Endodermal cell (in vitro differentiated cells): ENCODE results near the gene GPC4. TPM values are rescaled to one million over a fixed set of nuclear protein-coding genes. Genes with fewer than 3 reads are reported as not detected.
A peak's percentile ranks its signal among the peaks of the same experiment; 100 is the strongest.
"Not testable (repeated sequence)": the region's sequence is repeated elsewhere in the genome, so short reads cannot be mapped to it uniquely, and the experiment has no call there.

Source experiments
- DNase-seq: peaks from one replicate; pipeline ENCODE4 v3.0.0-alpha.2; 2017
- H3K27ac ChIP-seq: 2 replicates; pipeline ENCODE4 v1.5.1; 2013; ENCODE audit warnings: mild to moderate bottlenecking, low read depth, low read length, moderate library complexity
- H3K27me3 ChIP-seq: 2 replicates; pipeline ENCODE4 v1.6.1; 2013; ENCODE audit warnings: mild to moderate bottlenecking, low read length, moderate library complexity; ENCODE audit not compliant: insufficient read depth, control insufficient read depth, poor library complexity, severe bottlenecking
- H3K36me3 ChIP-seq: 2 replicates; pipeline ENCODE4 v1.7.0; 2013; ENCODE audit warnings: mild to moderate bottlenecking, low read length, moderate library complexity; ENCODE audit not compliant: control insufficient read depth, insufficient read depth
- H3K4me1 ChIP-seq: one replicate; pipeline ENCODE4 v1.7.0; 2013; ENCODE audit warnings: low read length; ENCODE audit not compliant: control insufficient read depth, insufficient read depth
- H3K4me3 ChIP-seq: 2 replicates; pipeline ENCODE4 v1.5.1; 2013; ENCODE audit warnings: mild to moderate bottlenecking, low read length, moderate library complexity
- H3K9ac ChIP-seq: 2 replicates; pipeline ENCODE4 v1.6.1; 2013; ENCODE audit warnings: mild to moderate bottlenecking, low read length, moderate library complexity; ENCODE audit not compliant: poor library complexity, severe bottlenecking; ENCODE audit errors: extremely low read depth
- H3K9me3 ChIP-seq: 2 replicates; pipeline ENCODE4 v1.6.1; 2013; ENCODE audit warnings: mild to moderate bottlenecking, low read length, moderate library complexity; ENCODE audit not compliant: control insufficient read depth
- H3K27ac Mint-ChIP-seq: 2 replicates; pipeline ENCODE4 v1.8.0; 2020; ENCODE audit warnings: mixed read lengths
- H3K27me3 Mint-ChIP-seq: 2 replicates; pipeline ENCODE4 v1.8.0; 2021; ENCODE audit warnings: mild to moderate bottlenecking, mixed read lengths; ENCODE audit not compliant: insufficient read depth
- H3K36me3 Mint-ChIP-seq: 2 replicates; pipeline ENCODE4 v1.8.0; 2020; ENCODE audit warnings: low read depth, mixed read lengths
- H3K4me1 Mint-ChIP-seq: 2 replicates; pipeline ENCODE4 v1.8.0; 2020; ENCODE audit warnings: mixed read lengths
- H3K4me3 Mint-ChIP-seq: 2 replicates; pipeline ENCODE4 v1.8.0; 2020; ENCODE audit warnings: mild to moderate bottlenecking, moderate library complexity, mixed read lengths
- H3K9me3 Mint-ChIP-seq: 2 replicates; pipeline ENCODE4 v1.8.0; 2020; ENCODE audit warnings: mild to moderate bottlenecking, mixed read lengths
- WGBS, 2 experiments: methylation state at CpG; one replicate each; pipeline versions ENCODE4 v1.1.5 to v1.1.7; 2013; ENCODE audit warnings: missing lambda C conversion rate in 2 of 2, mixed read lengths in 1 of 2; ENCODE audit not compliant: insufficient coverage in 1 of 2, insufficient read length in 1 of 2; 5-methylcytosine and 5-hydroxymethylcytosine counted together
- total RNA-seq, 2 donors: library from RNA; stranded (reverse); fragmentation: NEBNext Ultra II Directional in 1 of 2; extraction: Animal tissue kit (Norgen Biotek cat#: 25700) in 1 of 2; gene quantifications; 2 replicates in 1 of 2; 3 replicates in 1 of 2; pipeline ENCODE4 v1.2.1, GENCODE V29; 2021
- TF ChIP-seq, protein P1 (sequence below): fragments of 200-600 bp; sonication (generic); conservative IDR thresholded peaks from 2 replicates; pipeline ENCODE4 v1.5.0; 2021; ENCODE audit warnings: antibody characterized with exemption, mild to moderate bottlenecking

Gene GPC4
- total RNA-seq, 2 donors from 2014 or later: 281 to 829 TPM

DNA sequence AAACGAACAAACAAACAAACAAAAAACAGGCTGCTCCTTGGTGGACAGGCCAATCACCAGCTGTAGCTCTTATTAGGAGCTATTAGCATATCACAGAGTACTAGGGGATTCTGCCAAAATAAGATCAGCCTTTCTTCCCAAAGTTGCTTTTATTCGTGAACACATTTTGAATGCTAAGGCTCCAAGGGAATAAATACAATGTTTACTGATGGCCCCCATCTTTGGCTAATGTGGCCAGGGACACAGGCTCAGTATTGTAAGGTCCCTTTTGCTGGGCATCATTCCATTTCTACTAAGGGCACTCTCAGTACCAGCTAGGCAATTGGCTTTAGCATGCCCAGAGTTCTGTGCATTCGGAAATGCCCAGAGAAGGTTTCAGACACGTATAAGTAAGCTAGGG, 84.3 kb downstream of the GPC4 start:
- no peak for DNase-seq
- Histone ChIP-seq H3K27ac (no peak overlapping the region), H3K4me3 (no peak overlapping the region), H3K27me3 (no peaks in the 10 kb centered on the region), H3K4me1 (no peaks in the 10 kb centered on the region), H3K9me3 (no peaks in the 10 kb centered on the region), H3K36me3 (peaks cover 57% of the 10 kb centered on the region), H3K9ac (no peak overlapping the region)
- Mint-ChIP-seq H3K27me3 (no peaks in the 10 kb centered on the region), H3K4me1 (peaks cover 59% of the 10 kb centered on the region), H3K9me3 (no peaks in the 10 kb centered on the region), H3K4me3 (no peak overlapping the region), H3K27ac (peak overlapping the region; percentile 44), H3K36me3 (peaks cover 69% of the 10 kb centered on the region)
- TF ChIP-seq, protein P1, sequence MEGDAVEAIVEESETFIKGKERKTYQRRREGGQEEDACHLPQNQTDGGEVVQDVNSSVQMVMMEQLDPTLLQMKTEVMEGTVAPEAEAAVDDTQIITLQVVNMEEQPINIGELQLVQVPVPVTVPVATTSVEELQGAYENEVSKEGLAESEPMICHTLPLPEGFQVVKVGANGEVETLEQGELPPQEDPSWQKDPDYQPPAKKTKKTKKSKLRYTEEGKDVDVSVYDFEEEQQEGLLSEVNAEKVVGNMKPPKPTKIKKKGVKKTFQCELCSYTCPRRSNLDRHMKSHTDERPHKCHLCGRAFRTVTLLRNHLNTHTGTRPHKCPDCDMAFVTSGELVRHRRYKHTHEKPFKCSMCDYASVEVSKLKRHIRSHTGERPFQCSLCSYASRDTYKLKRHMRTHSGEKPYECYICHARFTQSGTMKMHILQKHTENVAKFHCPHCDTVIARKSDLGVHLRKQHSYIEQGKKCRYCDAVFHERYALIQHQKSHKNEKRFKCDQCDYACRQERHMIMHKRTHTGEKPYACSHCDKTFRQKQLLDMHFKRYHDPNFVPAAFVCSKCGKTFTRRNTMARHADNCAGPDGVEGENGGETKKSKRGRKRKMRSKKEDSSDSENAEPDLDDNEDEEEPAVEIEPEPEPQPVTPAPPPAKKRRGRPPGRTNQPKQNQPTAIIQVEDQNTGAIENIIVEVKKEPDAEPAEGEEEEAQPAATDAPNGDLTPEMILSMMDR: no peak
- WGBS, 2 experiments: 90 to 100% methylated on average over 1 to 3 of the region's 4 CpGs

DNA sequence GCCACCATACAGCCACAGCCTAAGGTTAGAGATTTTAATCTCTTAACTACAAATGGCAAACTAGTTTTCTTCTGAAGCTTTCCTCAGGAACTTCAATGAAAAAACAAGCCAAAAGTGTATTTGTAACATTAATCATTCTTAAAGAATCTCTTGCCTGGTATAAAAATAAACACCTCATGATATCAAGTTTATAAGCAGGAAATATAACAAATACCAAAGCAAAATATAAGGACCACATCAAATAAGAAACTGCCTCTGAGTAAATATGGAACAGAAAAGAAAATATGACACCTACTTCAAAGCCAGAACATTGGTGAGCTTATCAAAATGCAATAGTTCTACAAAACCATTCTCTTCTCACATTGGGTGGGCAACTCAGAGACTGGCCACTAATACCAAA, 89.9 kb downstream of the GPC4 start:
- Histone ChIP-seq H3K27ac (no peak overlapping the region), H3K27me3 (no peaks in the 10 kb centered on the region), H3K4me3 (no peak overlapping the region), H3K4me1 (no peaks in the 10 kb centered on the region), H3K36me3 (peaks cover 61% of the 10 kb centered on the region), H3K9ac (no peak overlapping the region), H3K9me3 (no peaks in the 10 kb centered on the region)
- H3K4me3 Mint-ChIP-seq: no peak overlapping the region
- DNase-seq: no peak
- peaks cover 58% of the 10 kb centered on the region for H3K4me1 Mint-ChIP-seq
- TF ChIP-seq, protein P1: no peak
- H3K36me3 Mint-ChIP-seq: peaks cover 70% of the 10 kb centered on the region
- H3K9me3 Mint-ChIP-seq: no peaks in the 10 kb centered on the region
- peak overlapping the region; percentile 50 for H3K27ac Mint-ChIP-seq
- H3K27me3 Mint-ChIP-seq: no peaks in the 10 kb centered on the region

DNA sequence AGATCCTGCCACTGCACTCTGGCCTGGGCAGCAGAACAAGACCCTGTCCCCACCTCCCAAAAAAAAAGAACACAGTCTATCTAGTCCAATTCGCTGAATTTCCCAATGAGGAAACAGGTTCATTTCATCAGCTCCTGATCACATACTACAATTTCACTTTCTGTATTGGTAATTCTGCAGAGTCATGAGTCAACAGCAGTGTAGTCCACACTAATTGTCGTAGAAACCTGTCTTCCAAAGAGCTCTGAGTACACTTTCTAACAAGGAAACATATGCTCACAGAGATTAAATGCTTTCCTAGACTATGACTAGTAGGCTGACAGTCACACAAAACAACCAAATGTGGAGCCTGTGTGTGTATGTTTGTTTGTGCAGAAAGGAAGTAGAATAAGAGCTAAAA, 91.9 kb downstream of the GPC4 start:
- H3K36me3 Mint-ChIP-seq: peaks cover 70% of the 10 kb centered on the region
- no peak for DNase-seq
- Histone ChIP-seq H3K27me3 (no peaks in the 10 kb centered on the region), H3K4me3 (no peak overlapping the region), H3K9ac (no peak overlapping the region), H3K9me3 (no peaks in the 10 kb centered on the region), H3K4me1 (no peaks in the 10 kb centered on the region), H3K36me3 (peaks cover 58% of the 10 kb centered on the region), H3K27ac (no peak overlapping the region)
- H3K27me3 Mint-ChIP-seq: no peaks in the 10 kb centered on the region
- no peak overlapping the region for H3K4me3 Mint-ChIP-seq
- TF ChIP-seq, protein P1: no peak
- 89 to 100% methylated on average over 2 of the region's 2 CpGs for WGBS, 2 experiments
- H3K9me3 Mint-ChIP-seq: no peaks in the 10 kb centered on the region
- H3K27ac Mint-ChIP-seq: peak overlapping the region; percentile 65
- peaks cover 47% of the 10 kb centered on the region for H3K4me1 Mint-ChIP-seq

DNA sequence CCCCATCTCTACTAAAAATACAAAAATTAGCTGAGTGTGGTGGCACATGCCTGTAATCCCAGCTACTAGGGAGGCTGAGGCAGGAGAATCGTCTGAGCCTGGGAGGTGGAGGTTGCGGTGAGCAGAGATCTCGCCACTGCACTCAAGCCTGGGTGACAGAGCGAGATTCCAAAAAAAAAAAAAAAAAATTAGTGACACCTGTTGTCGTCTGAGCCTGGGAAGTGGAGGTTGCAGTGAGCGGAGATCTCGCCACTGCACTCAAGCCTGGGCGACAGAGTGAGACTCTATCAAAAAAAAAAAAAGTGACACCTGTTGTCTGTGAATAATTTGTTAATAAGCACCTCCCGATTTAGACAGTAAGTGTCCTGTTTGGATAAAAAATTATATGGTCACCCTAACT, 93.0 kb downstream of the GPC4 start:
- not testable (repeated sequence) for H3K27me3 ChIP-seq, H3K9me3 ChIP-seq, H3K27ac ChIP-seq, H3K4me1 ChIP-seq, H3K9me3 Mint-ChIP-seq, DNase-seq, H3K27me3 Mint-ChIP-seq, H3K4me3 ChIP-seq, H3K4me3 Mint-ChIP-seq, H3K9ac ChIP-seq
- H3K36me3 ChIP-seq: peaks cover 70% of the 10 kb centered on the region
- Mint-ChIP-seq H3K27ac (peak overlapping the region; percentile 79), H3K4me1 (peaks cover 50% of the 10 kb centered on the region), H3K36me3 (peaks cover 76% of the 10 kb centered on the region)
- WGBS, 2 experiments: 88% methylated on average over 9 of the region's 9 CpGs; no CpG with 5 or more reads in 1 of the 2 experiments
